ACC112 (cell line): Measurements from ENCODE around the gene JOSD2.

Source experiments
- H2AFZ ChIP-seq: fragments of 200-600 bp; sonication (generic); one replicate; pipeline ENCODE4 v1.6.0; 2017; ENCODE audit warnings: antibody characterized with exemption, low read length; ENCODE audit not compliant: unreplicated experiment
- H3K27ac ChIP-seq: fragments of 200-600 bp; sonication (generic); 2 replicates; pipeline ENCODE4 v1.5.1; 2014; ENCODE audit warnings: low read depth, mild to moderate bottlenecking, antibody characterized with exemption, low read length, moderate library complexity
- H3K27me3 ChIP-seq: fragments of 200-600 bp; sonication (generic); 2 replicates; pipeline ENCODE4 v1.6.1; 2014; ENCODE audit warnings: mild to moderate bottlenecking, antibody characterized with exemption, low read length, moderate library complexity, mixed read lengths; ENCODE audit not compliant: insufficient read depth
- H3K36me3 ChIP-seq: fragments of 200-600 bp; sonication (generic); 2 replicates; pipeline ENCODE4 v1.6.1; 2016; ENCODE audit warnings: mild to moderate bottlenecking, antibody characterized with exemption, low read length, moderate library complexity, mixed read lengths; ENCODE audit not compliant: insufficient read depth
- H3K4me1 ChIP-seq: fragments of 200-600 bp; sonication (generic); one replicate; pipeline ENCODE4 v1.6.1; 2016; ENCODE audit warnings: low read length, mixed read lengths; ENCODE audit not compliant: insufficient read depth, unreplicated experiment, control insufficient read depth
- H3K4me3 ChIP-seq: fragments of 200-600 bp; sonication (generic); 2 replicates; pipeline ENCODE4 v1.5.1; 2014; ENCODE audit warnings: mild to moderate bottlenecking, low read depth, low read length
- H3K79me2 ChIP-seq: fragments of 200-600 bp; sonication (generic); one replicate; pipeline ENCODE4 v1.6.0; 2016; ENCODE audit warnings: low read length; ENCODE audit not compliant: control insufficient read depth, unreplicated experiment, insufficient read depth

JOSD2 gene

DNA sequence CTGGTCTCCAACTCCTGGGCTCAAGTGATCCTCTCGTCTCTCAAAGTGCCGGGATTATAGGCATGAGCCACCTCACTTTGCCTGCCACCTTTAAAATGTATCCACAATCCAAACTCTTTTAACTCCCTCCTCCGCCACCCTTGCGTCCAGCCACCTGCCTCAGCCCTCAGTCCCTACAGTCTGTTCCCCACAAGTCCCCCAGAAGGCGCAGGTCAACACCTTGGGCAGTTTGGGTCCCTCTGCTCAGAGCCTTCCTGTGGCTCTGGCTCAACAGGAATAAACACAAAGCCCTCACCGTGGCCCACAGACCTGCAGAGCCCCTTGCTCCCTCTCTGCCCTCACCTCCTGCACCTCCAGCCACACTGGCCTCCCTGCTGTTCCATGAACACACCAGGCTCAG lies 42.2 kb downstream of the JOSD2 start:
- H3K79me2 ChIP-seq: no peaks in the 10 kb centered on the region
- no peaks in the 10 kb centered on the region for H3K27me3 ChIP-seq
- H3K4me3 ChIP-seq: no peak overlapping the region
- H2AFZ ChIP-seq: no peak overlapping the region
- no peaks in the 10 kb centered on the region for H3K36me3 ChIP-seq
- H3K27ac ChIP-seq: no peak overlapping the region
- H3K4me1 ChIP-seq: no peaks in the 10 kb centered on the region

DNA sequence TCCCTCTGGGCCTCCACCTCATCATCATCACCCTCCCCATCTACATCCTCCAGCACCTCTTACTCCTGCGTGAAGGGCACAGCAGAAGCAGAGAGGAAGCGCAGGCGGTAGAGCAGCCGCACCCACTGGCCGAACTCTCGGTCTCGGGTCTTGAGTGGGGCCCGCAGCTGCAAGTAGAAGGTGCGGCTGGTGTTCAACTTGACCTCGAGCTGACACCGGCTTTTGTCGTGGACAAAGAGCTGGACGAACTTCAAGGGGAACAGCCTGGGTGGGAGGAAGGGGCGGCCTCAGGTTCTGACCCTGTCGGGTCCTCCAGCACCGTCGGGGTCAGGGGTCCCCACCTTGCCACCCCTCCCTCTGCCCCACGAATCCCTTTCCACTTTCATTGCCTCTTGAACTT lies 43.4 kb downstream of the JOSD2 start:
- H3K4me3 ChIP-seq: no peak overlapping the region
- no peak overlapping the region for H3K27ac ChIP-seq
- H2AFZ ChIP-seq: no peak overlapping the region
- H3K79me2 ChIP-seq: no peaks in the 10 kb centered on the region
- no peaks in the 10 kb centered on the region for H3K4me1 ChIP-seq
- no peaks in the 10 kb centered on the region for H3K27me3 ChIP-seq
- no peaks in the 10 kb centered on the region for H3K36me3 ChIP-seq

DNA sequence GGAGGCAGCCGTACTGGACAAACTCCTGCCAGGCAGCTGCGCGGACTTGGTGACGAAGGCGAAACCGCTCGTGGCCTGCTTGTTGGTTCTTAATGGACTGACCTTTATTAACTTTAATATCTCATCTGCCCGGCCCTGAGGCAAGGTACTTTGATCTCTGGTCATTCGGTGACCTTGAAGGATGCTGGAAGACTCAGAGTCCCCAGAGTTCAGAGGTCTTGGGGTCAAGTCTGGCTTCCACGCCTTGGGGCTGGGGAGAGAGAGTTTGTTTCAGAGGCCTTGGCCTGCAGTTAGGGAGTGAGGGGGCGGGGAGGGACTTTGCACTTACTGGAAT lies 44.3 kb downstream of the JOSD2 start:
- no peak overlapping the region for H3K4me3 ChIP-seq
- no peak overlapping the region for H2AFZ ChIP-seq
- H3K27me3 ChIP-seq: no peaks in the 10 kb centered on the region

DNA sequence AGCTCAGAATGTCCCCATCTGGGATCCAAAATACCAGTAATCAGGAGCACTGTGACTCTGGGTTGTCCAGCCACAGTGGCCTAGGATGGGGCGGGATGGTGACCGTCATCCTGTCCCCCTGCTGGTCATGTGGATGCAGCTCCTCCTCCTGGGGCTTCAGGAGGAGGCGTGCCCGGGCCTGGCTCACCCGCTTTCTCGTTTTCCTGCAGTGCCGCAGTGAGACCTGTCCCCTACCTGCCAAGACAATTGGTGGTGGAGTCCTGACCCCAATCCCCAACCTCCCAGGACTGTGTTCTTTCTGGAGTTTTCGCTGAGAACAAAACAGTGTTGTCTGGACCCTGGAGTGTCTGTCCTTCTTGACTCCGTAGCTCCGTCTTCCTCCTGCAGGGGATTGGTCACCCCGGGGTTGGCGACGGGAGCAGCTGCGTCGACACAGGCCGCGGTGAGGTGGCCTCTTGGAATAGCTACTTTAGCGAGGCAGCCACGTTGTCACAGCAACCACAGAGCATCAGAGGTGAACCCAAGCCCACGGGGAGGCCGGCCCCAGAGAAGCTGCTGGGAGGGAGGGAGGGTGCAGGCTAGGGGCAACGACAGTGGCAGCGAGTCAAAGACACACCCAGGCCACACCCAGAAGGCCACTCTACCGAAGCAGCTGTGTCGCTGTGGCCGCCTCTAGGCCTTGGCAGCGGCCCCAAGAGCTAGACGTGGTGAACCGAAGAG lies 44.8 kb downstream of the JOSD2 start:
- no peak overlapping the region for H2AFZ ChIP-seq
- H3K79me2 ChIP-seq: no peaks in the 10 kb centered on the region
- H3K4me1 ChIP-seq: no peaks in the 10 kb centered on the region
- no peaks in the 10 kb centered on the region for H3K27me3 ChIP-seq
- no peaks in the 10 kb centered on the region for H3K36me3 ChIP-seq
- H3K4me3 ChIP-seq: no peak overlapping the region
- H3K27ac ChIP-seq: no peak overlapping the region

More for the DNA sequence above, 44.3 kb downstream of the JOSD2 start:
- no peaks in the 10 kb centered on the region for H3K36me3 ChIP-seq
- H3K4me1 ChIP-seq: no peaks in the 10 kb centered on the region
- H3K79me2 ChIP-seq: no peaks in the 10 kb centered on the region
- H3K27ac ChIP-seq: no peak overlapping the region

DNA sequence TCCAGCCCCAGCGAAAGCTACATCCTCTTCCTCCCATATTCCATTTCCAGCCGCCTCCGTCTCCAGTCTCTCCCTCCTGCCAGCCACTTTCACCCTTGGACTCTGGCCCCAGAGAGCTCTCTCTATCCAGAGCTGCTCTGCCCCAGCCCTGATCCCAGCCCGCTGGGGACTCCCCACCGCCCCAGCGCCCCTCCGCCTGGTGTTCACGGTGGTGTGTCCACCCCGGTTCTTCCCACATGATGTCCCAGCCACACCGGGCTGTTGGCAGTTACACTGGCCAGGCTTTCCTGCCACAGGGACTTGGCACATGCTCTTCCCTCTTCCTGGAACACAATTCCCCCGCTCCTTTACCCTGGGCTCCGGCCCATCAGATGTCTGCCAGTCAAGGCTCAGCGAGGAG lies 46.0 kb downstream of the JOSD2 start:
- Histone ChIP-seq H3K36me3 (no peaks in the 10 kb centered on the region), H3K27ac (no peak overlapping the region), H3K79me2 (no peaks in the 10 kb centered on the region), H3K4me3 (no peak overlapping the region), H3K4me1 (peaks cover 1% of the 10 kb centered on the region), H3K27me3 (no peaks in the 10 kb centered on the region), H2AFZ (no peak overlapping the region)

DNA sequence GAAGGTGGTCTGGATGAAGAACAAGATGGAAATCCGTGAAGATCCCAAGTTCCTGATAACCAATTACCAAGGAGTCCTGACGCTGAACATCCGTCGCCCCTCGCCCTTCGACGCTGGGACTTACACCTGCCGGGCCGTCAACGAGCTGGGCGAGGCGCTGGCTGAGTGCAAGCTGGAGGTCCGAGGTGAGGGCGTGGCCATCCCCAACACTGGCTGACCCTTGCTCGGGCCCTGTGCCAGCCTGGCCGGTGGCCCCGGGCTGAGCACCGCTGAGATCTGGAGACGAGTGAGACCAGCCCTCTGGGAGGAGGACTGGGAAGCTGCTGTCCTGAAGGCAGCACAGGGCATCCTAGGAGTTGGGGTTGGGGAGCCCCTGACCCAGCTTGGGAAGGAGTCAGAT lies 46.6 kb downstream of the JOSD2 start:
- H3K4me1 ChIP-seq: peaks cover 3% of the 10 kb centered on the region
- H2AFZ ChIP-seq: no peak overlapping the region
- no peaks in the 10 kb centered on the region for H3K36me3 ChIP-seq
- no peak overlapping the region for H3K27ac ChIP-seq
- H3K79me2 ChIP-seq: no peaks in the 10 kb centered on the region
- no peaks in the 10 kb centered on the region for H3K27me3 ChIP-seq
- no peak overlapping the region for H3K4me3 ChIP-seq

DNA sequence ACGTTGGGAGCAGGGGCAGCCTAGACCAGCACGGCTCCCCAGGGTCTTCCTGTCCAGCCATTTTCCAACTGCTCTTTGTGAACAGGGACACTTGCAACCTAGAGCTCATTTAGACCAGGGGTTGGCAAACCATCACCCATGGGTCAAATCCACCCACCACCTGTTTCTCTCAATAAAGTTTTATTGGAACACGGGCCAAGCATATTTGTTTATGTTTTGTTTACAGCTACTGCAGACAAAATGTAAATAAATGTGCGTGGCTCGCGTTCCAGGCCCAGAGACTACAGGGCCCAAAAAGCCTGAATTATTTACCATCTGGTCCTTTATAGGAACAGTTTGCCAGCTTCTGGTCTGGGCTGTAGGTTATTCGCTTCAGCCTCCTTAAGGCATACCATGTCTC lies 48.0 kb downstream of the JOSD2 start:
- Histone ChIP-seq H3K79me2 (no peaks in the 10 kb centered on the region), H3K36me3 (no peaks in the 10 kb centered on the region), H3K27ac (no peak overlapping the region), H3K27me3 (peaks cover 5% of the 10 kb centered on the region; the same call in 1 of the 2 replicates), H3K4me3 (no peak overlapping the region), H2AFZ (no peak overlapping the region), H3K4me1 (peaks cover 3% of the 10 kb centered on the region)

DNA sequence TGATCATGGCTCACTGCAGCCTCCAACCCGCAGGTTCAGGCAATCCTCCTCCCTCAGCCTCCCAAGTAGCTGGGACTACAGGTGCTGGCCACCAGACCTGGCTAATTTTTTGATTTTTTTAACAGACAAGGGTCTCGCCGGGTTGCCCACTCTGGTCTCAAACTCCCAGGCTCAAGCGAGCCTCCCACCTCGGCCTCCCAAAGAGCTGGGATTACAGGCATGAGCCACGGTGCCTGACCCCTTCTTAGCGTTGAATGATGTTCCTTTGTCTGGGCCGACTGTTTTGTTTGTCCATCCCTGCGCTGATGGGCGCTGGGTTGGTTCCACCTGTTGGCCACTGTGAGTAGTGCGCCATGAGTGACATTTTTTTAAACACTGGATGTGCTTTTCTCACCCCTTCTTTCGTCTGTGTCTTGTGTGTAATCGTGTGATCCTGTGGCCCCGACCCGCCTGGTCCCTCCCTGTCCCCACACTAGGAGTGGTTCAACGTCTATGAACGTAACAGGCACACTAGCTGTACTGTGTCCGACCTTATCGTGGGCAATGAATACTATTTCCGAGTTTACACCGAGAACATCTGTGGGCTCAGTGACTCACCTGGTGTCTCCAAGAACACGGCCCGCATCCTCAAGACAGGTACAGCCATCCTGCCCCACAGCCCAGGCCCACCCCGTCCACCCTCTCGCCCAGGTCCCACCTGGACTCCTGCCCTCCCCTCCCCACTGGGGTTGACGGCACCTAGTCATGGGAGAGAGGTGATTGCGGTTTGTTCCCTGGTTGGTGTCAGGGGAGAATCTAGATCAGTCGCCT lies 49.7 kb downstream of the JOSD2 start:
- Histone ChIP-seq H3K4me3 (no peak overlapping the region), H3K36me3 (no peaks in the 10 kb centered on the region), H2AFZ (no peak overlapping the region), H3K79me2 (no peaks in the 10 kb centered on the region), H3K27ac (no peak overlapping the region), H3K4me1 (peaks cover 3% of the 10 kb centered on the region), H3K27me3 (peaks cover 10% of the 10 kb centered on the region; the same call in 1 of the 2 replicates)

DNA sequence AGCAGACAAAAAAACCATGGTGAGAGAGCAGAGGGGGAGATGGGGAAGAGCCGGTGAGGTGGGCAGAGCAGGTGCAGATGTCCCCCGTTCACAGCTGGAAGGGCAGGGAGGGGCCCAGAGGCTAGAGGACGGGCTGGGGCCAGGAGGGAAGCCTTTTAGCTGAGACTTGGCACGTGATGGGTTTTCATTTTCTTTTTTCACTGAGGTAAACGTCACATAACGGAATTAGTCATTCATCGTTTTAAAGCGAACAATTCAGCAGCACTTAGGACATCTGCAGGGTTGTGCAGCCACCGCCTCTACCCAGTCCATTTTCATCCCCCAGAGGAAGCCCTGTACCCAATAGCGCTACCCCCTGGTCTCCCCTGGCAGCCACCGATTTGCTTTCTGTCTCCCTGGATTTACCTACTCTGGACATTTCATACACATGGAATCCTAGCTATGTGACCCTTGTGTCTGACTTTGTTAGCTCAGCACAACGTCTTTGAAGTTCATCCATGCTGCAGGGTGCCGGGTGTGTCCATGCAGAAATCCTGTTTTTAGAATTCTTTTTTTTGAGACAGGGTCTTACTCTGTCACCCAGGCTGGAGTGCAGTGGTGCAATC lies 50.7 kb downstream of the JOSD2 start:
- Histone ChIP-seq H3K4me1 (peaks cover 3% of the 10 kb centered on the region), H3K79me2 (no peaks in the 10 kb centered on the region), H3K27me3 (peaks cover 10% of the 10 kb centered on the region; the same call in 1 of the 2 replicates), H3K36me3 (no peaks in the 10 kb centered on the region), H2AFZ (no peak overlapping the region), H3K27ac (no peak overlapping the region), H3K4me3 (no peak overlapping the region)

DNA sequence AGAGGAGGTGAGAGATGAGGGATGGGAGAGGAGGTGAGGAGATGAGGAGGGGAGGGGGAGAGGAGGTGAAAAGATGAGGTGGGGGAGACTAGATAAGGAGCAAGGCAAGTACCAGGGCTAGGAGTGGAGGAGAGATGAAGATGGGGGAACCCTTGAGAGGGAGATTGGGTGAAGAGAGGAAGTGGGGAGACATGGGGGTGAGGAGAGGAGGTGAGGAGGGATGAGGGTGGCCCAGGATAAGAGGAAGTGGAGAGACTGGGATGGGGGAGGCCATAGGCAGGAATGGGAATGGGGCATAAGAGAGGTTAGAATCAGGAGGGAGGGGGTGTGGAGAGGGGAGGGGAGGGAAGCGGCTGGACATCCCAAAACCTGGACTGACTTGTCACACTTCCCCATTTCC lies 51.4 kb downstream of the JOSD2 start:
- peaks cover 10% of the 10 kb centered on the region; the same call in 1 of the 2 replicates for H3K27me3 ChIP-seq
- H3K36me3 ChIP-seq: no peaks in the 10 kb centered on the region
- no peaks in the 10 kb centered on the region for H3K79me2 ChIP-seq
- no peak overlapping the region for H3K4me3 ChIP-seq
- peaks cover 3% of the 10 kb centered on the region for H3K4me1 ChIP-seq
- H2AFZ ChIP-seq: no peak overlapping the region
- no peak overlapping the region for H3K27ac ChIP-seq
